ENCODE results near the gene TMEM80. TPM values are rescaled to one million over a fixed set of nuclear protein-coding genes. Genes with fewer than 3 reads are reported as not detected.
A peak's percentile ranks its signal among the peaks of the same experiment; 100 is the strongest.

Gene TMEM80
- total RNA-seq, 6 experiments from 2014 or later = 16.9 to 24.5 (median 19.3) TPM

DNA sequence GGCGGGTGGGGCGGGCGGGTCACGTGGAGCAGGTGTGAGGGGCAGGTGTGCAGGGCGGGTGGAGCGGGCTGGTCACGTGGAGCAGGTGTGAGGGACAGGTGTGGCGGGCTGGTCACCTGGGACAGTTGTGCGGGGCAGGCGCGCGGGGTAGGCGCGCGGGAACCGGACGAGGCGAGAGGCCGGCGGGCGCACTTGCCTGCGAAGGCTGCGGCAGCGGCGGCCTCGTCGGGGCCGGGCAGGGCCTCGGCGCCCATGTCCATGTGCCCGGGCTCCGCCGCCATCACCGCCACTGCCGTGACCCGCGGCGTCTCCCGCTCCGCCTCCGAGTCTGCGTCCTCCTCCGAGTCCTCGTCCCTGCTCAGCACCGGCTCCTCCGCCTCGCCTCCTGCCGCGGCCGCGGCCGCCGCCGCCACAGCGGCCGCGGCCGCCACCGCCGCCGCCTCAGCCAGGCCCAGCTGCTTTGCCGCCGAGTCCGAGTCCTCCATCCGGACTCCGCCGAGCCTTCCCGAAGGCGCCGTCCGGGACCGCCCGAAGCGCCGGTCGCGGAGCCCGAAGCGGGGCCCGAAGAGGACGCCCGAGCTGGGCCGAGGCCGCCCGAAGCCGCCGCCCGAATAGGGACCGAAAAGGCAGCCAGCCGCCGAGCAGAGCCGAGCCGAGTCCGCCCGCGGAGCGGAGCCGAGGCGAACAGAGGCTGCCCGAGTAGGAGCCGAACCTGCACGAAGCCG is 891 bp upstream of the TMEM80 start, which contains the start of gene DEAF1:
TSS of gene DEAF1 (minus strand) at position 660 of the 725 bp plus-strand sequence. CDS start at position 485, 175 bp downstream.
- peaks cover 55% of the 10 kb centered on the region for H3K4me1 Mint-ChIP-seq (ENCODE audit: low read depth)
- TF ChIP-seq, protein P1, sequence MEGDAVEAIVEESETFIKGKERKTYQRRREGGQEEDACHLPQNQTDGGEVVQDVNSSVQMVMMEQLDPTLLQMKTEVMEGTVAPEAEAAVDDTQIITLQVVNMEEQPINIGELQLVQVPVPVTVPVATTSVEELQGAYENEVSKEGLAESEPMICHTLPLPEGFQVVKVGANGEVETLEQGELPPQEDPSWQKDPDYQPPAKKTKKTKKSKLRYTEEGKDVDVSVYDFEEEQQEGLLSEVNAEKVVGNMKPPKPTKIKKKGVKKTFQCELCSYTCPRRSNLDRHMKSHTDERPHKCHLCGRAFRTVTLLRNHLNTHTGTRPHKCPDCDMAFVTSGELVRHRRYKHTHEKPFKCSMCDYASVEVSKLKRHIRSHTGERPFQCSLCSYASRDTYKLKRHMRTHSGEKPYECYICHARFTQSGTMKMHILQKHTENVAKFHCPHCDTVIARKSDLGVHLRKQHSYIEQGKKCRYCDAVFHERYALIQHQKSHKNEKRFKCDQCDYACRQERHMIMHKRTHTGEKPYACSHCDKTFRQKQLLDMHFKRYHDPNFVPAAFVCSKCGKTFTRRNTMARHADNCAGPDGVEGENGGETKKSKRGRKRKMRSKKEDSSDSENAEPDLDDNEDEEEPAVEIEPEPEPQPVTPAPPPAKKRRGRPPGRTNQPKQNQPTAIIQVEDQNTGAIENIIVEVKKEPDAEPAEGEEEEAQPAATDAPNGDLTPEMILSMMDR (IDR thresholded peaks at IDR 0.05) = no peak
- H3K36me3 Mint-ChIP-seq (ENCODE audit: low read depth) = peaks cover 6% of the 10 kb centered on the region; the same call in 1 of the 2 replicates
- H3K9me3 Mint-ChIP-seq = no peaks in the 10 kb centered on the region
- peak within 1 kb of the TSS; percentile 94 for H3K4me3 Mint-ChIP-seq
- peaks cover 3% of the 10 kb centered on the region for H3K27me3 Mint-ChIP-seq (ENCODE audit: insufficient read depth)
- peak; percentile 97 for DNase-seq
- H3K27ac Mint-ChIP-seq = peak within 1 kb of the TSS; percentile 95

DNA sequence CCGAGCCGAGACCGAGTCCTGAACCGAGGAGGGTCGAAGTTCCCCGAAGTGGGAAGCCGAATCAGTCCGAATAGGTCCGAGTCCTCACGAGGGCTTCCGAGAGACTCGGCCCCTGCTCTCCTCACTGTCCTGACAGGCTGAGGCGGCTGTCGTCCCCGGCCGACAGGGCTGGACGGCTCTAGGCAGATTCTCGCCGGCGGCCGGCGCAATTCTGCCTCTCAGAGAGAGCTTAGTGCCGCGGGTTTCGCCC is 403 bp upstream of the TMEM80 start:
- no peak for DNase-seq
- Mint-ChIP-seq H3K27ac (peak overlapping the region; percentile 95), H3K4me3 (peak overlapping the region; percentile 94), H3K36me3 (ENCODE audit: low read depth) (peaks cover 6% of the 10 kb centered on the region; the same call in 1 of the 2 replicates), H3K27me3 (ENCODE audit: insufficient read depth) (peaks cover 3% of the 10 kb centered on the region), H3K4me1 (ENCODE audit: low read depth) (peaks cover 57% of the 10 kb centered on the region), H3K9me3 (no peaks in the 10 kb centered on the region)
- TF ChIP-seq, protein P1 (IDR thresholded peaks at IDR 0.05) = no peak

DNA sequence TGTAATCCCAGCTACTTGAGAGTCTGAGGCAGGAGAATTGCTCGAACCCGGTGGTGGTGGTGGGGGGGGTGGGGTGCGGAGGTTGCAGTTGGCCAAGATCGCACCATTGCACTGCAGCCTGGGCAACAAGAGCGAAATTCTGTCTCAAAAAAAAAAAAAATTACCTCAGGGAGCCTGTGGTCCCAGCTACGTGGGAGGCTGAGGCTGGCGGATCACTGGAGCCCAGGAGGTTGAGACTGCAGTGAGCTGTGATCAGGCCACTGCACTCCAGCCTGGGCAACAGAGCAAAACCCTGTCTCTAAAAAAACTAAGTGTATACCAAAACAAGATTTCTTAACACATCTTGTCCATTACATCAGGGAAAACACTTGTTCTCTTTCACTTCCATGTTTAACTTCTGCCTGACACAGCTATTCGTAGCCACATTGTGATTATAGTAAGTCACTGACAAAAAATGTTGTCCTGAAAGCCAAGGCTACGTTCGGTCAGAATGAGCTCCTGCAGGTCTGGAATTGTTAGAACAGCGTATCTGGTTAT is 1.4 kb downstream of the TMEM80 start:
- Mint-ChIP-seq H3K27me3 (ENCODE audit: insufficient read depth) (peaks cover 3% of the 10 kb centered on the region), H3K4me3 (peak overlapping the region; percentile 94), H3K36me3 (ENCODE audit: low read depth) (peaks cover 6% of the 10 kb centered on the region; the same call in 1 of the 2 replicates), H3K9me3 (no peaks in the 10 kb centered on the region), H3K4me1 (ENCODE audit: low read depth) (peaks cover 55% of the 10 kb centered on the region), H3K27ac (peak overlapping the region; percentile 95)
- DNase-seq = peak; percentile 74
- TF ChIP-seq, protein P1 (IDR thresholded peaks at IDR 0.05) = no peak

DNA sequence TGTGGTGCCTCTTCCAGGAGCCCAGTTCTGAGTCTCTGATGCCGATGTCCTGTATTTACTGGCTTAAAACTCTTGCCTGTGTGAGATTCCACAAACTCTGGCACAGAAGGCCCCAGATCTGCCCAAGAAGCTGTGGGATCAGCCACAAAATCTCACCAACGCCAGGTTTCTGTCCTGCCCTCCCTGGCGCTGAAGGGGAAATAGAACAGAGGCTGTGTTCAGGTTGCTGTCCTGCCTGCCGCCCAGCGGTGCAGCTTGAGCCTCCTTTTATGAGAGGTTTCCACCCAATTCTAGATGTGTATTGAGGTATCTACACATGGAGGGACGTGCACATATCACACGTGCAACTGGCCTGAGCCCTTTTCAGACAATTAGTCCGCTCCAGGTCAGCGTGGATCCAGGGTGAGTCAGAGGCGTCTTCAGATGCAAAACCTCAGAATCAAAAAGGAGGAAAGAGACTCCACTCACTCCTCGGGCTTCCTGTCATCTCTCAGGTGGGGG is 2.2 kb downstream of the TMEM80 start:
- H3K4me1 Mint-ChIP-seq (ENCODE audit: low read depth) = peaks cover 48% of the 10 kb centered on the region
- H3K27ac Mint-ChIP-seq = peak overlapping the region; percentile 95

DNA sequence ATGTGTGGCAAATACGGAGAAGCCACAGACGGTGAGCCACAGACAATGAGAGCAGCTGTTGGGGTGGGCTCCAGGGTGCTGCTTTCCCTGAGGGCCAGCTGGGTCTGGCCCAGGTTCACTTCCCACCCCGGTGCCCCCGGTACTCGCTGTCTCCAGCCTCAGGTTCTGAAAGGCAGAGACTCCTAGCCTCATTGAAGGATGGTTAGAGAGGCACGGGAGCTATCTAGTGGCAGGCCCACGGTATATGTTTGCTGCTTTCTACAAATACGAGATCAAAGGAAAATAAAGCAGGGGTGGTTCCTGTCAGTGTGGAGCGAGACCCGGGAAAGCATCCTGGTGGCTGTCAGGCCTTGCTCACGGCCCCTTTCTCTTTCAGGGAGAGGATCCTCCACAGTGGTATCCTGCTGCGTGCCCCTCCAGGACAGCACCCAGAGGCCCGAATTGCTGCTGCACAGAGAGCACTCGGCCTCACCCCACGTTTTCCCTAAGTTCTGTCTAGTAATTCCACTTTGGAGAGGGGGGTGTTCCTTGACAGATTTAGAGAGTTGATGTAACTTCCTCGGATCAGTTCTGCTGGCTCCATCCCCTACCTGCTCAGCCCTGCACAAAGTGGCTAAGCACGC is 3.0 kb downstream of the TMEM80 start:
- H3K36me3 Mint-ChIP-seq (ENCODE audit: low read depth) = no peaks in the 10 kb centered on the region; the same call in 1 of the 2 replicates
- H3K9me3 Mint-ChIP-seq = no peaks in the 10 kb centered on the region
- peak overlapping the region; percentile 95 for H3K27ac Mint-ChIP-seq
- H3K27me3 Mint-ChIP-seq (ENCODE audit: insufficient read depth) = peaks cover 1% of the 10 kb centered on the region
- TF ChIP-seq, protein P1 (IDR thresholded peaks at IDR 0.05) = no peak
- H3K4me3 Mint-ChIP-seq = peak overlapping the region; percentile 94; the same call in 1 of the 2 replicates
- peaks cover 40% of the 10 kb centered on the region for H3K4me1 Mint-ChIP-seq (ENCODE audit: low read depth)
- DNase-seq = no peak

More for the DNA sequence above, 2.2 kb downstream of the TMEM80 start:
- no peaks in the 10 kb centered on the region for H3K9me3 Mint-ChIP-seq
- TF ChIP-seq, protein P1 (IDR thresholded peaks at IDR 0.05) = no peak
- peaks cover 3% of the 10 kb centered on the region for H3K27me3 Mint-ChIP-seq (ENCODE audit: insufficient read depth)
- peak overlapping the region; percentile 94 for H3K4me3 Mint-ChIP-seq
- peaks cover 6% of the 10 kb centered on the region; the same call in 1 of the 2 replicates for H3K36me3 Mint-ChIP-seq (ENCODE audit: low read depth)
- peak; percentile 61 for DNase-seq
